ENCODE measurements around the gene PNPLA6. TPM values are rescaled to one million over a fixed set of nuclear protein-coding genes. Genes with fewer than 3 reads are reported as not detected.

The PNPLA6 gene
- total and polyA plus RNA-seq, 2 of the 13 experiments (the other 11 are each of a cell fraction or from before 2014, with no cell fraction given): 24.9 to 28.2 TPM

DNA sequence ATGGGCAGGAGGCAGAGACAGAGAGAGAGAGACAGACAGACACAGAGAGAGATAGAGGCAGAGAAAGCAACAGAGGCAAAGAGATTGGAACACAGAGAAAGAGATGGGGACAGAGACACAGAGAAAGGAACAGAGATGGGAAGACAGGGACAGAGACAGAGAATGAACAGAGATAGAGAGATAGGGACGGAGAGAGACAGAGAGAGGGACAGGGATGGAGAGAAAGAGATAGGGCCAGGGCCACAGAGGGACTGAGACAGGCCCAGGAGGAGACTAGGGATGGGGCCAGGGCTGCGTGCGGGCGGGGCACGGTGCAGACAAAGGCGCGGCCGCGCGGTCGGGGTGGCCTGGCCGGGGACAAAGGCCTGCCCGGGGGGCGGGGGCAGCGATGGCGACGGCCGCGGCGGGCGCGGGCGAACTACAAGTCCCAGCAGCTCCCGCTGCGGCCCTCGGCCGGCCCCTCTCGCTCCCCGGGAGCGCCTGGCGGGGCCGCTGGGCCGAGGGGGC is 19.8 kb upstream of the PNPLA6 start, which contains the start of gene ZNF358 (continued):
- no peak for TF ChIP-seq AKNA (CRISPR knock-in tag; IDR thresholded peaks at IDR 0.05; ENCODE audit: borderline replicate concordance)
- peak; percentile 96 for TF ChIP-seq THAP11 (CRISPR knock-in tag; IDR thresholded peaks at IDR 0.05)
- TF ChIP-seq AKAP8 (CRISPR knock-in tag; IDR thresholded peaks at IDR 0.05): no peak
- no peak for TF ChIP-seq NFE2L1 (CRISPR knock-in tag; IDR thresholded peaks at IDR 0.05; ENCODE audit: borderline replicate concordance)
- 0 out of 2 replicates have a peak, but pooled peaks have one; percentile 13 for TF ChIP-seq FOXK2 (IDR thresholded peaks at IDR 0.05)
- TF ChIP-seq SIN3B (IDR thresholded peaks at IDR 0.05; ENCODE audit: low read length): no peak
- TF ChIP-seq, protein P1, sequence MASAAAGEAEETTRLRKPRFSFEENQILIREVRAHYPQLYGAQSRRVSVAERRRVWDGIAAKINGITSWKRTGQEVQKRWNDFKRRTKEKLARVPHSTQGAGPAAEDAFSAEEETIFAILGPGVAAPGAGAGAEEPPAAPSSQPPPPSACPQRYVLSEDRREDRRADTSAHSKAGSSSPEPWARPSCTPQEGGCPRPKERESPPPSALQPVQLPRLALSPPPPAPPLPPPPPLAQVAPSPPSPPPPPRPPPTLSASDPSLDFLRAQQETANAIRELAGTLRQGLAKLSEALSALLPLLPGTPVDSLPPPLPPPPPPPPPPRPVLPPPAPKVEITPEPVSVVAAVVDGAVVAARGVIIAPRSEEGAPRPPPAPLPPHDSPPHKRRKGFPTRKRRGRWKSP (CRISPR knock-in tag; IDR thresholded peaks at IDR 0.05): no peak
- no peak for TF ChIP-seq ZNF264 (CRISPR knock-in tag; IDR thresholded peaks at IDR 0.05)
- no peak for TF ChIP-seq ZNF605 (CRISPR knock-in tag; IDR thresholded peaks at IDR 0.05)
- TF ChIP-seq SRSF9 (IDR thresholded peaks at IDR 0.05; ENCODE audit: borderline replicate concordance, insufficient read depth, low read depth, low read length, poor library complexity, severe bottlenecking): no peak
- TF ChIP-seq DR1 (CRISPR knock-in tag; IDR thresholded peaks at IDR 0.05): no peak; the same call in 1 of the 2 replicates
- TF ChIP-seq ZNF30 (CRISPR knock-in tag; IDR thresholded peaks at IDR 0.05): no peak
- no peak for TF ChIP-seq MEIS2 (CRISPR knock-in tag; IDR thresholded peaks at IDR 0.05)
- TF ChIP-seq SRSF4 (IDR thresholded peaks at IDR 0.05; ENCODE audit: low read depth, low read length, poor library complexity, severe bottlenecking): no peak
- no peak for TF ChIP-seq ZZZ3 (CRISPR knock-in tag; IDR thresholded peaks at IDR 0.05; ENCODE audit: borderline replicate concordance)
- TF ChIP-seq ZNF766 (CRISPR knock-in tag; IDR thresholded peaks at IDR 0.05; ENCODE audit: borderline replicate concordance): no peak
- TF ChIP-seq ZNF547 (CRISPR knock-in tag; IDR thresholded peaks at IDR 0.05): peak; percentile 33; the same call in 1 of the 2 replicates
- no peak for TF ChIP-seq ARNT2 (CRISPR knock-in tag; IDR thresholded peaks at IDR 0.05; ENCODE audit: low read depth)
- TF ChIP-seq SIN3A (IDR thresholded peaks at IDR 0.05; ENCODE audit: borderline replicate concordance, low read depth, low read length): no peak
- no peak for TF ChIP-seq TARDBP (CRISPR knock-in tag; IDR thresholded peaks at IDR 0.05)
- TF ChIP-seq ETV5 (CRISPR knock-in tag; IDR thresholded peaks at IDR 0.05; ENCODE audit: borderline replicate concordance): no peak
- no peak for TF ChIP-seq POGZ (CRISPR knock-in tag; IDR thresholded peaks at IDR 0.05)
- peak; percentile 83 for TF ChIP-seq HCFC1 (IDR thresholded peaks at IDR 0.05; ENCODE audit: low read depth, low read length)
- no peak for TF ChIP-seq PCBP2 (optimal IDR thresholded peaks at IDR 0.05; ENCODE audit: low read depth, low read length, poor library complexity, severe bottlenecking)
- TF ChIP-seq PTBP1 (IDR thresholded peaks at IDR 0.05; ENCODE audit: low read depth, low read length, poor library complexity, severe bottlenecking): no peak
- TF ChIP-seq TBX3 (IDR thresholded peaks at IDR 0.05; ENCODE audit: borderline replicate concordance): no peak
- no peak for TF ChIP-seq ZNF569 (CRISPR knock-in tag; IDR thresholded peaks at IDR 0.05; ENCODE audit: borderline replicate concordance)
- TF ChIP-seq ZNF7 (CRISPR knock-in tag; IDR thresholded peaks at IDR 0.05): no peak

All from HepG2 (cell line).